ENCODE measurements around the gene WDR45.

The WDR45 gene

DNA sequence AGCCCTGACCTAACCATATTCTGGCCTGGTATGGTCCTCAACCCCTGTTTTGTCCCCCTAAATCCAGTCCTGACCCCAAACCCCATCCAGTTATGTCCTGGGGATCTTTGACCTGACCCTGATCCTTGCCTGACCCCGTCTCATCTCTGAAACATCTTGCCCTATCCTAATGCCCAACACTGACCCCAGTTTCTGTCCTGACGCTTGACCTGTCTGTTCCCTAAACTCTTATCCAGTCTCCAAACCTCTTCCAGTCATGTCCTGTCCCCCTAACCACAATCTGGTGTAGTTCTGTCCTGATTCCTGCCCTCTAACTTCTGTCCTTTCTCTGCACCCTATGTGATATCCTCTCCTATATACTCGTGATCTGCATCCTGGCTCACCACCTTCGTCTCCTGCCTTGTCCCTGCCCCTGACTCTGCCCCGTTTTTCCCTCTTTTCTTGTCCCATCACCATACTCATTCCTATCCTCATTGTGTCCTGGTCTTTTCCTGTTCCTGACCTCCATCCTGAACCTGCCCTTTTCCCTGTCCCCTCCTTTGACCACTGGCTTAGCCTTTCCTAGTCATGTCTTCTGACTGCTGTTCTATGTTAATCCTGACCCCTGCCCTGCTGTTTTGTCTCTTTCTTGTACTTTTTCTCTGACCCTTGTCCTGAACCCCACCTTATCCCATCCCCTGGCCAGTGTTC, 25.5 kb downstream of the WDR45 start:
- TF ChIP-seq PPARA (CRISPR knock-in tag; IDR thresholded peaks at IDR 0.05; ENCODE audit: borderline replicate concordance) (no peak), ZFP3 (CRISPR knock-in tag; IDR thresholded peaks at IDR 0.05) (no peak), ZFP30 (CRISPR knock-in tag; IDR thresholded peaks at IDR 0.05) (no peak)
- TF ChIP-seq, protein P1, sequence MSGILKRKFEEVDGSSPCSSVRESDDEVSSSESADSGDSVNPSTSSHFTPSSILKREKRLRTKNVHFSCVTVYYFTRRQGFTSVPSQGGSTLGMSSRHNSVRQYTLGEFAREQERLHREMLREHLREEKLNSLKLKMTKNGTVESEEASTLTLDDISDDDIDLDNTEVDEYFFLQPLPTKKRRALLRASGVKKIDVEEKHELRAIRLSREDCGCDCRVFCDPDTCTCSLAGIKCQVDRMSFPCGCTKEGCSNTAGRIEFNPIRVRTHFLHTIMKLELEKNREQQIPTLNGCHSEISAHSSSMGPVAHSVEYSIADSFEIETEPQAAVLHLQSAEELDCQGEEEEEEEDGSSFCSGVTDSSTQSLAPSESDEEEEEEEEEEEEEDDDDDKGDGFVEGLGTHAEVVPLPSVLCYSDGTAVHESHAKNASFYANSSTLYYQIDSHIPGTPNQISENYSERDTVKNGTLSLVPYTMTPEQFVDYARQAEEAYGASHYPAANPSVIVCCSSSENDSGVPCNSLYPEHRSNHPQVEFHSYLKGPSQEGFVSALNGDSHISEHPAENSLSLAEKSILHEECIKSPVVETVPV (CRISPR knock-in tag; IDR thresholded peaks at IDR 0.05), result no peak
- no peak for ATAC-seq

DNA sequence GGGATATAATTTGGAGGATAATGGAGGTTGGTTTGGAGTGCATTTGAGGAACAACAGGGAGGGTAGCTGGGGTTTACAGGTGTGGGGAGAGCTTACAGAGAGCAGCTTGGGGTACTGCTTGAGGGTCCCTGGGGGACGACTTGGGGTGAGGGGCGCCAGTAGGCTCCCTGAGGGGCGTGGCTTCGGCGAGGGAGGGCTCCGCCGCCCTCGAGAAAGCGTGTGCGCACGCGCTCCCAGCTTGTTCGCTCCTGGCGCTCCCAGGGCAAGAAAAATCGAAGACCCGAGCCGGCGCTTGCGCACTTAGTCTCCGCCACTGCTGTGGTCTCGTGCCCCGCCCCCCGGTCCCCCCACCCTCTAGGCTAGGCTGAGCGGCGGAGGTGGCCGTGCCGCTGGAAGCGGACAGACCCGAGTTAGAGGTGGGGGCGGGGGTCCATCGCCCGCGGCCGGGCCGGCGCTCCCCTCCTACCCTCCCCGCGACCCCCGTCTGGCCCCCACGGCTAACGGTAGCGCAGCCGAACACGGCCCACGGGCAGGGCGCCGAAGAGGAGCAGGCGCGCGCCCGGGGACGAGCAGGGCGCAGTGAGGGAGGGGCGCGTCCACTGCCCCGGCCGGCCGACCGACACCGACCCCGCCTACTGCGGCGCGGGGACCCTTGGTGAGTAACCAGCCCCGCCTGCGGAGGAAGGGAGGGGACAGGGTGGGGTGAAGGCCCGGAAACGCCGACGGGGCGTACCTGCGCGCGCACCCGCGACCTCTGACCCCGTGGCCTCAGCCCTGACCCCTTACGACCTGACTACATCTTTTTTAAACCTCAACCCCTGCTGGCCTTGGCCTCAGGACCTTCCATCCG, 26.2 kb downstream of the WDR45 start:
- ATAC-seq, result peak; percentile 78

DNA sequence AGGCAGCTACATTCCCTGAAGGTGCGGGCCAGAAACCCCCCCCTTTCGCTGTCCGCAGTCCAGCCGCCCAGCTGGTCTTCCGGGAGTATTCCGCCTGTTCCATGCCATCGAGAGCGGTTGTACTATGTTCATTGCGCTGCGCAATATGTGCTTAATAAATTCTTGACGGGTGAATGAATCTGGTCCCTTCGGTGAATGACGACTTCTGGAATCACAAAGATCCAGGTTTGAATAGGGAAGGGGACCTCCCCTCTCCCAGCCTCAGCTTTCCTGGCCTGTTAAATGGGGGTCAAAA, 35.8 kb downstream of the WDR45 start:
- no peak for ATAC-seq
- TF ChIP-seq, protein P1 (CRISPR knock-in tag; IDR thresholded peaks at IDR 0.05), result no peak
- TF ChIP-seq ISL1 (CRISPR knock-in tag; IDR thresholded peaks at IDR 0.05), result no peak
- no peak for TF ChIP-seq RARB (CRISPR knock-in tag; IDR thresholded peaks at IDR 0.05)
- no peak for TF ChIP-seq TCF4 (CRISPR knock-in tag; IDR thresholded peaks at IDR 0.05; ENCODE audit: borderline replicate concordance)
- TF ChIP-seq, protein P2, sequence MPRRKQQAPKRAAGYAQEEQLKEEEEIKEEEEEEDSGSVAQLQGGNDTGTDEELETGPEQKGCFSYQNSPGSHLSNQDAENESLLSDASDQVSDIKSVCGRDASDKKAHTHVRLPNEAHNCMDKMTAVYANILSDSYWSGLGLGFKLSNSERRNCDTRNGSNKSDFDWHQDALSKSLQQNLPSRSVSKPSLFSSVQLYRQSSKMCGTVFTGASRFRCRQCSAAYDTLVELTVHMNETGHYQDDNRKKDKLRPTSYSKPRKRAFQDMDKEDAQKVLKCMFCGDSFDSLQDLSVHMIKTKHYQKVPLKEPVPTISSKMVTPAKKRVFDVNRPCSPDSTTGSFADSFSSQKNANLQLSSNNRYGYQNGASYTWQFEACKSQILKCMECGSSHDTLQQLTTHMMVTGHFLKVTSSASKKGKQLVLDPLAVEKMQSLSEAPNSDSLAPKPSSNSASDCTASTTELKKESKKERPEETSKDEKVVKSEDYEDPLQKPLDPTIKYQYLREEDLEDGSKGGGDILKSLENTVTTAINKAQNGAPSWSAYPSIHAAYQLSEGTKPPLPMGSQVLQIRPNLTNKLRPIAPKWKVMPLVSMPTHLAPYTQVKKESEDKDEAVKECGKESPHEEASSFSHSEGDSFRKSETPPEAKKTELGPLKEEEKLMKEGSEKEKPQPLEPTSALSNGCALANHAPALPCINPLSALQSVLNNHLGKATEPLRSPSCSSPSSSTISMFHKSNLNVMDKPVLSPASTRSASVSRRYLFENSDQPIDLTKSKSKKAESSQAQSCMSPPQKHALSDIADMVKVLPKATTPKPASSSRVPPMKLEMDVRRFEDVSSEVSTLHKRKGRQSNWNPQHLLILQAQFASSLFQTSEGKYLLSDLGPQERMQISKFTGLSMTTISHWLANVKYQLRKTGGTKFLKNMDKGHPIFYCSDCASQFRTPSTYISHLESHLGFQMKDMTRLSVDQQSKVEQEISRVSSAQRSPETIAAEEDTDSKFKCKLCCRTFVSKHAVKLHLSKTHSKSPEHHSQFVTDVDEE (CRISPR knock-in tag; IDR thresholded peaks at IDR 0.05), result no peak
- TF ChIP-seq ZNF565 (CRISPR knock-in tag; conservative IDR thresholded peaks at IDR 0.05; ENCODE audit: low read depth), result no peak
- no peak for TF ChIP-seq ESRRG (CRISPR knock-in tag; IDR thresholded peaks at IDR 0.05)
- TF ChIP-seq ZFP3 (CRISPR knock-in tag; IDR thresholded peaks at IDR 0.05), result no peak
- no peak for TF ChIP-seq ZNF70 (CRISPR knock-in tag; IDR thresholded peaks at IDR 0.05)
- TF ChIP-seq ZFP30 (CRISPR knock-in tag; IDR thresholded peaks at IDR 0.05), result no peak
- TF ChIP-seq BACH2 (CRISPR knock-in tag; IDR thresholded peaks at IDR 0.05; ENCODE audit: borderline replicate concordance), result no peak
- no peak for TF ChIP-seq CSDC2 (CRISPR knock-in tag; IDR thresholded peaks at IDR 0.05)
- no peak for TF ChIP-seq TOX (CRISPR knock-in tag; IDR thresholded peaks at IDR 0.05; ENCODE audit: borderline replicate concordance)
- no peak for TF ChIP-seq OSR1 (CRISPR knock-in tag; IDR thresholded peaks at IDR 0.05)
- TF ChIP-seq PPARA (CRISPR knock-in tag; IDR thresholded peaks at IDR 0.05; ENCODE audit: borderline replicate concordance), result no peak
- TF ChIP-seq SNAI2 (CRISPR knock-in tag; IDR thresholded peaks at IDR 0.05), result no peak
- TF ChIP-seq, protein P3, sequence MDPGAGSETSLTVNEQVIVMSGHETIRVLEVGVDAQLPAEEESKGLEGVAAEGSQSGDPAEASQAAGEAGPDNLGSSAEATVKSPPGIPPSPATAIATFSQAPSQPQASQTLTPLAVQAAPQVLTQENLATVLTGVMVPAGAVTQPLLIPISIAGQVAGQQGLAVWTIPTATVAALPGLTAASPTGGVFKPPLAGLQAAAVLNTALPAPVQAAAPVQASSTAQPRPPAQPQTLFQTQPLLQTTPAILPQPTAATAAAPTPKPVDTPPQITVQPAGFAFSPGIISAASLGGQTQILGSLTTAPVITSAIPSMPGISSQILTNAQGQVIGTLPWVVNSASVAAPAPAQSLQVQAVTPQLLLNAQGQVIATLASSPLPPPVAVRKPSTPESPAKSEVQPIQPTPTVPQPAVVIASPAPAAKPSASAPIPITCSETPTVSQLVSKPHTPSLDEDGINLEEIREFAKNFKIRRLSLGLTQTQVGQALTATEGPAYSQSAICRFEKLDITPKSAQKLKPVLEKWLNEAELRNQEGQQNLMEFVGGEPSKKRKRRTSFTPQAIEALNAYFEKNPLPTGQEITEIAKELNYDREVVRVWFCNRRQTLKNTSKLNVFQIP (CRISPR knock-in tag; IDR thresholded peaks at IDR 0.05; ENCODE audit: borderline replicate concordance, low read depth), result no peak
- TF ChIP-seq, protein P4, sequence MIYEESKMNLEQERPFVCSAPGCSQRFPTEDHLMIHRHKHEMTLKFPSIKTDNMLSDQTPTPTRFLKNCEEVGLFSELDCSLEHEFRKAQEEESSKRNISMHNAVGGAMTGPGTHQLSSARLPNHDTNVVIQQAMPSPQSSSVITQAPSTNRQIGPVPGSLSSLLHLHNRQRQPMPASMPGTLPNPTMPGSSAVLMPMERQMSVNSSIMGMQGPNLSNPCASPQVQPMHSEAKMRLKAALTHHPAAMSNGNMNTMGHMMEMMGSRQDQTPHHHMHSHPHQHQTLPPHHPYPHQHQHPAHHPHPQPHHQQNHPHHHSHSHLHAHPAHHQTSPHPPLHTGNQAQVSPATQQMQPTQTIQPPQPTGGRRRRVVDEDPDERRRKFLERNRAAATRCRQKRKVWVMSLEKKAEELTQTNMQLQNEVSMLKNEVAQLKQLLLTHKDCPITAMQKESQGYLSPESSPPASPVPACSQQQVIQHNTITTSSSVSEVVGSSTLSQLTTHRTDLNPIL (CRISPR knock-in tag; IDR thresholded peaks at IDR 0.05; ENCODE audit: low read depth), result no peak

More for the DNA sequence above, 26.2 kb downstream of the WDR45 start:
- TF ChIP-seq, protein P2 (CRISPR knock-in tag; IDR thresholded peaks at IDR 0.05), result no peak
- TF ChIP-seq ZFP30 (CRISPR knock-in tag; IDR thresholded peaks at IDR 0.05), result no peak
- TF ChIP-seq ZNF70 (CRISPR knock-in tag; IDR thresholded peaks at IDR 0.05), result no peak
- TF ChIP-seq, protein P1 (CRISPR knock-in tag; IDR thresholded peaks at IDR 0.05), result no peak
- no peak for TF ChIP-seq ISL1 (CRISPR knock-in tag; IDR thresholded peaks at IDR 0.05)
- no peak for TF ChIP-seq PPARA (CRISPR knock-in tag; IDR thresholded peaks at IDR 0.05; ENCODE audit: borderline replicate concordance)
- no peak for TF ChIP-seq ZC3H10 (CRISPR knock-in tag; IDR thresholded peaks at IDR 0.05)
- no peak for TF ChIP-seq ESRRG (CRISPR knock-in tag; IDR thresholded peaks at IDR 0.05)

All from SK-N-SH treated with all-trans-retinoic acid at 6 μM for 48 hours (cell line).